Panc1 (cell line): Measurements from ENCODE around the gene ARHGEF10L. TPM values are rescaled to one million over a fixed set of nuclear protein-coding genes. Genes with fewer than 3 reads are reported as not detected.

Experiments used
- ATAC-seq: fragments of 200-7000 bp; cut with Tn5 transposase; 2 replicates; pipeline ENCODE4 v1.9.1; 2020; ENCODE audit warnings: mild to moderate bottlenecking, moderate library complexity
- BruUV-seq: library from RNA; stranded (reverse); fragments of 400-500 nt; replicated peaks from 2 replicates; lab custom pipeline; 2021; lab: Mats Ljungman, UMichigan
- CTCF ChIA-PET: fragments of 300-600 bp; sonication (Branson Sonifier 250); formaldehyde crosslinking; loops from one replicate; lab custom pipeline; 2022; ENCODE audit warnings: antibody characterized with exemption; lab: Charles Lee
- POLR2A ChIA-PET: fragments of 300-600 bp; sonication (Branson Sonifier 250); formaldehyde crosslinking; loops from one replicate; lab custom pipeline; 2022; ENCODE audit warnings: antibody characterized with exemption; lab: Charles Lee
- DNase-seq: peaks from one replicate; pipeline ENCODE4 v3.0.0-alpha.2; 2010; ENCODE audit warnings: low read depth, low spot score
- H3K27ac ChIP-seq: 2 replicates; pipeline ENCODE4 v1.5.1; 2011; ENCODE audit warnings: mild to moderate bottlenecking, low read length, inconsistent platforms
- H3K27me3 ChIP-seq: fragments of 200-500 bp; sonication (Bioruptor generic); 2 replicates; pipeline ENCODE4 v1.6.0; 2014; ENCODE audit warnings: low read length, inconsistent platforms; ENCODE audit not compliant: control insufficient read depth, insufficient read depth
- H3K36me3 ChIP-seq: fragments of 200-500 bp; sonication (Bioruptor generic); 2 replicates; pipeline ENCODE4 v1.5.1; 2014; ENCODE audit warnings: inconsistent platforms, mild to moderate bottlenecking, low read length, moderate library complexity; ENCODE audit not compliant: control insufficient read depth, insufficient read depth
- H3K4me1 ChIP-seq: 2 replicates; pipeline ENCODE4 v1.5.1; 2011; ENCODE audit warnings: inconsistent platforms, mild to moderate bottlenecking, low read length, moderate library complexity; ENCODE audit not compliant: control insufficient read depth, insufficient read depth
- H3K4me3 ChIP-seq, 2 experiments: 2 replicates each; pipeline ENCODE4 v1.5.1; 2011 to 2012; ENCODE audit warnings: low read depth in 2 of 2, low read length in 2 of 2, mild to moderate bottlenecking in 2 of 2, inconsistent platforms in 1 of 2, moderate library complexity in 1 of 2
- H3K9me3 ChIP-seq: fragments of 200-500 bp; sonication (Bioruptor generic); 2 replicates; pipeline ENCODE4 v1.5.1; 2014; ENCODE audit warnings: low read depth, mild to moderate bottlenecking, inconsistent platforms, low read length, moderate library complexity; ENCODE audit not compliant: control insufficient read depth, insufficient read depth
- CTCF ChIP-seq: fragments of 450-650 bp; IDR thresholded peaks from 2 replicates; pipeline ENCODE4 v1.5.1; 2017; ENCODE audit warnings: mild to moderate bottlenecking
- POLR2AphosphoS5 ChIP-seq: IDR thresholded peaks from 2 replicates; pipeline ENCODE4 v1.6.1; 2012; ENCODE audit warnings: mild to moderate bottlenecking, low read depth, low read length, moderate library complexity
- REST ChIP-seq, 2 experiments: IDR thresholded peaks; 2 replicates each; pipeline ENCODE4 v1.6.1; 2011 to 2012; ENCODE audit warnings: low read depth in 2 of 2, control low read depth in 1 of 2, low read length in 1 of 2, mild to moderate bottlenecking in 1 of 2, moderate library complexity in 1 of 2; ENCODE audit not compliant: insufficient read depth in 1 of 2
- SIN3A ChIP-seq: IDR thresholded peaks from 2 replicates; pipeline ENCODE4 v1.6.1; 2012; ENCODE audit warnings: low read depth, mild to moderate bottlenecking, low read length, moderate library complexity, borderline replicate concordance; ENCODE audit not compliant: insufficient read depth
- TCF7L2 ChIP-seq: IDR thresholded peaks from 2 replicates; pipeline ENCODE4 v1.6.1; 2011; ENCODE audit warnings: mild to moderate bottlenecking, low read depth, low read length, inconsistent platforms
- in situ Hi-C: cut with HindIII; loops from 2 replicates; pipeline ENCODE4 v1.10.0; 2016; ENCODE audit warnings: low sequenced_read_pairs, low pct_unique_long_range_greater_than_20kb
- intact Hi-C: fragments of 100-400 bp; cut with micrococcal nuclease; formaldehyde crosslinking; loops from one replicate; pipeline ENCODE4 v1.10.0; 2022; ENCODE audit not compliant: unreplicated experiment
- total RNA-seq: library from RNA; stranded (reverse); gene quantifications from one replicate; pipeline ENCODE4 v1.2.1, GENCODE V29; 2021; ENCODE audit not compliant: unreplicated experiment

The ARHGEF10L gene
- total RNA-seq, 1 experiment from 2014 or later, result 5.9 TPM

- H3K27ac ChIP-seq, result no peak overlapping the region
- H3K27me3 ChIP-seq, result no peaks in the 10 kb centered on the region
- no peaks in the 10 kb centered on the region for H3K4me1 ChIP-seq
- ATAC-seq (no peak), DNase-seq (no peak)
- ChIA-PET POLR2A (no interaction called here), CTCF (interaction anchor here (0.6 kb wide), 1 partner anchor 67 kb away, joined by 4 read pairs; no protein-coding TSS in a partner anchor)
- no TSS peak for BruUV-seq
- no peak overlapping the region for H3K4me3 ChIP-seq
- intact Hi-C loops, result no loop called here
- H3K9me3 ChIP-seq, result no peaks in the 10 kb centered on the region
- H3K36me3 ChIP-seq, result no peaks in the 10 kb centered on the region
- TF ChIP-seq REST (IDR thresholded peaks at IDR 0.05; ENCODE audit: insufficient read depth in 1 of 2, low read depth in 2 of 2, low read length in 1 of 2) (no peak), CTCF (no peak), SIN3A (no peak), POLR2AphosphoS5 (no peak), TCF7L2 (no peak)
- in situ Hi-C loops, result no loop called here
Observed at GRCh38 chr1:17729248-17729647, 189.8 kb downstream of the ARHGEF10L start.

GRCh38 chr1:17729909-17730308, 190.4 kb downstream of the ARHGEF10L start:
- DNase-seq (no peak), ATAC-seq (no peak)
- H3K4me3 ChIP-seq, result no peak overlapping the region
- POLR2A ChIA-PET, result no interaction called here
- BruUV-seq, result no TSS peak
- in situ Hi-C loops (no loop called here), intact Hi-C loops (no loop called here)
- TF ChIP-seq CTCF (no peak), SIN3A (no peak), REST (IDR thresholded peaks at IDR 0.05; ENCODE audit: insufficient read depth in 1 of 2, low read depth in 2 of 2, low read length in 1 of 2) (no peak), POLR2AphosphoS5 (no peak), TCF7L2 (no peak)
- no peaks in the 10 kb centered on the region for H3K4me1 ChIP-seq
- H3K27ac ChIP-seq, result no peak overlapping the region
- H3K9me3 ChIP-seq, result no peaks in the 10 kb centered on the region
- CTCF ChIA-PET, result interaction anchor here (0.6 kb wide), 1 partner anchor 66 kb away, joined by 4 read pairs; no protein-coding TSS in a partner anchor
- no peaks in the 10 kb centered on the region for H3K27me3 ChIP-seq
- H3K36me3 ChIP-seq, result no peaks in the 10 kb centered on the region
